ENCODE measurements around the gene KLHDC10. TPM values are rescaled to one million over a fixed set of nuclear protein-coding genes. Genes with fewer than 3 reads are reported as not detected.

Gene KLHDC10
- total and polyA plus RNA-seq, 2 of the 13 experiments (the other 11 are each of a cell fraction or from before 2014, with no cell fraction given): 11.9 to 21.6 TPM

- TF ChIP-seq LRRFIP1 (CRISPR knock-in tag; conservative IDR thresholded peaks at IDR 0.05): no peak
- TF ChIP-seq ZNF431 (CRISPR knock-in tag; IDR thresholded peaks at IDR 0.05; ENCODE audit: borderline replicate concordance, low read depth): no peak
- peak in 1 of 2 experiments; percentile 62; a peak in 1 of 4 replicates for TF ChIP-seq ATF4 (CRISPR knock-in tag; IDR thresholded peaks at IDR 0.05)
- TF ChIP-seq GATAD1 (CRISPR knock-in tag; IDR thresholded peaks at IDR 0.05): peak; percentile 89
- TF ChIP-seq ETV6 (CRISPR knock-in tag; conservative IDR thresholded peaks at IDR 0.05): no peak
- no peak for TF ChIP-seq ZMAT5 (CRISPR knock-in tag; IDR thresholded peaks at IDR 0.05; ENCODE audit: borderline replicate concordance, low read depth)
- no peak for TF ChIP-seq HHEX (CRISPR knock-in tag; IDR thresholded peaks at IDR 0.05)
- TF ChIP-seq PRPF4 (IDR thresholded peaks at IDR 0.05; ENCODE audit: low read depth, low read length, poor library complexity, severe bottlenecking): no peak
- no peak for TF ChIP-seq ZNF780A (CRISPR knock-in tag; IDR thresholded peaks at IDR 0.05)
- peak; percentile 79; the same call in 1 of the 2 replicates for TF ChIP-seq ZNF772 (CRISPR knock-in tag; IDR thresholded peaks at IDR 0.05)
- TF ChIP-seq MAX (IDR thresholded peaks at IDR 0.05): peak; percentile 56; the same call in 1 of the 2 replicates
- TF ChIP-seq ZNF280D (CRISPR knock-in tag; IDR thresholded peaks at IDR 0.05): 0 out of 2 replicates have a peak, but pooled peaks have one; percentile 24
- TF ChIP-seq JUN (CRISPR knock-in tag; IDR thresholded peaks at IDR 0.05): no peak
- TF ChIP-seq ZBED4 (CRISPR knock-in tag; IDR thresholded peaks at IDR 0.05; ENCODE audit: borderline replicate concordance): peak; percentile 99
- peak; percentile 100 for TF ChIP-seq XRCC5 (optimal IDR thresholded peaks at IDR 0.05; ENCODE audit: low read length)
- TF ChIP-seq SRY (CRISPR knock-in tag; IDR thresholded peaks at IDR 0.05): peak; percentile 40; the same call in 1 of the 2 replicates
- peak; percentile 55; the same call in 1 of the 2 replicates for TF ChIP-seq ERF (CRISPR knock-in tag; IDR thresholded peaks at IDR 0.05)
Observed at GRCh38 chr7:130069978-130070860, at the start of gene KLHDC10 (continued).
